NCI-H524 (cell line): ENCODE results near the gene RAB36.

ENCODE experiments used
- DNase-seq, 2 experiments: peaks; one replicate each; lab custom pipeline; 2025; lab: John Stamatoyannopoulos, UW

RAB36 gene

GRCh38 chr22:23181721-23182308 lies 36.5 kb downstream of the RAB36 start:
- no peak for DNase-seq

GRCh38 chr22:23182309-23183060 lies 37.2 kb downstream of the RAB36 start:
- DNase-seq: peak; percentile 59 to 86

- DNase-seq: peak; percentile 77 to 80
Measured at GRCh38 chr22:23183061-23183698, 37.9 kb downstream of the RAB36 start.

GRCh38 chr22:23184100-23184763 lies 39.0 kb downstream of the RAB36 start:
- DNase-seq: no peak

GRCh38 chr22:23184764-23185113 lies 39.5 kb downstream of the RAB36 start:
- DNase-seq: peak; percentile 83 to 89

GRCh38 chr22:23187211-23187610 lies 41.9 kb downstream of the RAB36 start:
- DNase-seq: no peak

GRCh38 chr22:23187871-23188700 lies 42.8 kb downstream of the RAB36 start:
- no peak for DNase-seq

- no peak for DNase-seq
Measured at GRCh38 chr22:23190526-23190925, 45.2 kb downstream of the RAB36 start.

- peak; percentile 88 to 93 for DNase-seq
Measured at GRCh38 chr22:23192133-23192532, 46.9 kb downstream of the RAB36 start.

GRCh38 chr22:23192558-23192957 lies 47.3 kb downstream of the RAB36 start:
- DNase-seq: no peak

GRCh38 chr22:23193196-23193827 lies 48.0 kb downstream of the RAB36 start:
- peak in 1 of 2 experiments; percentile 45 for DNase-seq

- no peak for DNase-seq
Measured at GRCh38 chr22:23193882-23194281, 48.6 kb downstream of the RAB36 start.

GRCh38 chr22:23196165-23196564 lies 50.9 kb downstream of the RAB36 start:
- peak; percentile 67 to 86 for DNase-seq

GRCh38 chr22:23197836-23198235 lies 52.6 kb downstream of the RAB36 start:
- DNase-seq: no peak

- DNase-seq: peak in 1 of 2 experiments; percentile 30
Measured at GRCh38 chr22:23199159-23199558, 53.9 kb downstream of the RAB36 start.

- no peak for DNase-seq
Measured at GRCh38 chr22:23200898-23201297, 55.6 kb downstream of the RAB36 start.

GRCh38 chr22:23202812-23203451 lies 57.7 kb downstream of the RAB36 start:
- no peak for DNase-seq

GRCh38 chr22:23203452-23204124 lies 58.3 kb downstream of the RAB36 start:
- DNase-seq: no peak

- no peak for DNase-seq
Measured at GRCh38 chr22:23204125-23204488, 58.8 kb downstream of the RAB36 start.

- DNase-seq: peak; percentile 50 to 56
Measured at GRCh38 chr22:23204541-23205157, 59.4 kb downstream of the RAB36 start.
